H1 (cell line): ENCODE data around the gene ME3. TPM values are rescaled to one million over a fixed set of nuclear protein-coding genes. Genes with fewer than 3 reads are reported as not detected.

Experiments used
- CTCF ChIA-PET: fragments of 300-600 bp; sonication (Branson Sonifier 250); formaldehyde crosslinking; loops from one replicate; lab custom pipeline; 2021; ENCODE audit not compliant: partially characterized antibody; lab: Charles Lee
- POLR2A ChIA-PET: fragments of 300-600 bp; sonication (Branson Sonifier 250); formaldehyde crosslinking; loops from one replicate; lab custom pipeline; 2021; ENCODE audit warnings: inconsistent platforms; ENCODE audit not compliant: partially characterized antibody; lab: Charles Lee
- DNase-seq, 2 experiments: peaks; one replicate each; pipeline versions ENCODE4 v3.0.0 to v3.0.0-alpha.2; 2010 to 2022; ENCODE audit warnings: low spot score in 2 of 2, low read depth in 1 of 2, mixed read lengths in 1 of 2
- FAIRE-seq: peaks from 2 replicates; lab custom pipeline; 2011; peaks lifted over from hg19 to GRCh38; lab: Jason Lieb, UNC
- H2AFZ ChIP-seq: 2 replicates; pipeline ENCODE4 v1.8.1; 2012; ENCODE audit warnings: low read length, inconsistent platforms
- H2AK5ac ChIP-seq: 2 replicates; pipeline ENCODE4 v1.6.1; 2013; ENCODE audit warnings: low read depth, low read length
- H2BK120ac ChIP-seq: replicated peaks from 2 replicates; pipeline ENCODE3; 2013; ENCODE audit warnings: low read depth, low read length, inconsistent platforms
- H2BK12ac ChIP-seq: 2 replicates; pipeline ENCODE4 v1.6.1; 2013; ENCODE audit warnings: low read depth, low read length
- H2BK15ac ChIP-seq: 2 replicates; pipeline ENCODE4 v1.6.1; 2013; ENCODE audit warnings: low read length
- H2BK20ac ChIP-seq: 2 replicates; pipeline ENCODE4 v1.6.1; 2013; ENCODE audit warnings: low read length
- H2BK5ac ChIP-seq: 2 replicates; pipeline ENCODE4 v1.6.1; 2013; ENCODE audit warnings: low read depth, low read length
- H3K14ac ChIP-seq: 2 replicates; pipeline ENCODE4 v1.6.1; 2013; ENCODE audit warnings: inconsistent platforms; ENCODE audit not compliant: insufficient read length
- H3K18ac ChIP-seq: 2 replicates; pipeline ENCODE4 v1.6.1; 2013; ENCODE audit warnings: low read length; ENCODE audit errors: extremely low read depth
- H3K23ac ChIP-seq: 2 replicates; pipeline ENCODE4 v1.6.1; 2013; ENCODE audit warnings: inconsistent platforms; ENCODE audit not compliant: insufficient read length
- H3K23me2 ChIP-seq: 2 replicates; pipeline ENCODE4 v1.6.1; 2013; ENCODE audit warnings: low read depth, low read length
- H3K27ac ChIP-seq: 2 replicates; pipeline ENCODE4 v1.6.1; 2011; ENCODE audit warnings: low read depth, low read length, inconsistent platforms
- H3K27me3 ChIP-seq, 4 experiments: replicated peaks in 1 of 4; 1 replicate in 1 of 4; 2 replicates in 3 of 4; pipeline versions ENCODE4 v1.6.1 to v1.8.1; 2011 to 2013; ENCODE audit warnings: low read length in 3 of 4, mild to moderate bottlenecking in 3 of 4, inconsistent platforms in 2 of 4, mixed read lengths in 2 of 4, moderate library complexity in 1 of 4; ENCODE audit not compliant: control insufficient read depth in 3 of 4, insufficient read depth in 3 of 4; ENCODE audit errors: extremely low read depth in 1 of 4
- H3K36me3 ChIP-seq, 4 experiments: 2 replicates each; pipeline versions ENCODE4 v1.6.1 to v1.8.1; 2011 to 2013; ENCODE audit warnings: mild to moderate bottlenecking in 4 of 4, low read length in 3 of 4, moderate library complexity in 2 of 4, control low read depth in 1 of 4, inconsistent platforms in 1 of 4; ENCODE audit not compliant: insufficient read depth in 4 of 4, control insufficient read depth in 2 of 4
- H3K4ac ChIP-seq: replicated peaks from 2 replicates; pipeline ENCODE3; 2013; ENCODE audit warnings: low read length, low read depth, mixed read lengths, inconsistent platforms; ENCODE audit not compliant: insufficient read length
- H3K4me1 ChIP-seq, 4 experiments: replicated peaks in 1 of 4; 1 replicate in 1 of 4; 2 replicates in 3 of 4; pipeline versions ENCODE4 v1.6.1 to v1.8.1; 2011 to 2013; ENCODE audit warnings: low read length in 3 of 4, inconsistent platforms in 2 of 4, mixed read lengths in 1 of 4; ENCODE audit not compliant: insufficient read depth in 4 of 4, control insufficient read depth in 3 of 4
- H3K4me2 ChIP-seq, 2 experiments: 2 replicates each; pipeline versions ENCODE4 v1.6.1 to v1.8.1; 2011 to 2013; ENCODE audit warnings: low read depth in 2 of 2, low read length in 2 of 2, control low read depth in 1 of 2, inconsistent platforms in 1 of 2, mild to moderate bottlenecking in 1 of 2; ENCODE audit not compliant: insufficient read depth in 1 of 2
- H3K4me3 ChIP-seq, 4 experiments: fragments of 200-600, 300-600 bp in 1 of 4; sonication (generic), shearing (Covaris generic), sonication (Bioruptor Twin) in 1 of 4; 2 replicates each; pipeline versions ENCODE4 v1.5.1 to v1.8.1; 2011 to 2016; ENCODE audit warnings: low read length in 4 of 4, low read depth in 3 of 4, control low read depth in 2 of 4, inconsistent platforms in 2 of 4, mild to moderate bottlenecking in 2 of 4, mixed read lengths in 1 of 4, moderate library complexity in 1 of 4; ENCODE audit not compliant: insufficient read depth in 2 of 4; ENCODE audit errors: extremely low read depth in 1 of 4
- H3K56ac ChIP-seq: replicated peaks from 2 replicates; pipeline ENCODE3; 2013; ENCODE audit warnings: low read depth, mild to moderate bottlenecking, mixed read lengths, low read length, inconsistent platforms; ENCODE audit not compliant: insufficient read length
- H3K79me1 ChIP-seq: 2 replicates; pipeline ENCODE4 v1.6.1; 2013; ENCODE audit warnings: low read depth, low read length, control low read depth
- H3K79me2 ChIP-seq, 2 experiments: 2 replicates each; pipeline versions ENCODE4 v1.6.1 to v1.8.1; 2012 to 2013; ENCODE audit warnings: low read length in 2 of 2, mild to moderate bottlenecking in 2 of 2, inconsistent platforms in 1 of 2; ENCODE audit not compliant: insufficient read depth in 2 of 2, control insufficient read depth in 1 of 2
- H3K9ac ChIP-seq, 4 experiments: replicated peaks in 1 of 4; 1 replicate in 1 of 4; 2 replicates in 3 of 4; pipeline versions ENCODE4 v1.6.1 to v1.8.1; 2011 to 2013; ENCODE audit warnings: low read depth in 3 of 4, low read length in 3 of 4, control low read depth in 2 of 4, mild to moderate bottlenecking in 2 of 4, moderate library complexity in 2 of 4, inconsistent platforms in 1 of 4; ENCODE audit errors: extremely low read depth in 1 of 4
- H3K9me3 ChIP-seq, 2 experiments: 2 replicates each; pipeline versions ENCODE4 v1.6.1 to v1.8.1; 2012 to 2013; ENCODE audit warnings: mild to moderate bottlenecking in 2 of 2, moderate library complexity in 2 of 2, control low read depth in 1 of 2, inconsistent platforms in 1 of 2, low read depth in 1 of 2, low read length in 1 of 2, mixed read lengths in 1 of 2; ENCODE audit not compliant: insufficient read depth in 2 of 2
- H4K20me1 ChIP-seq, 2 experiments: replicated peaks in 1 of 2; 2 replicates each; pipeline versions ENCODE3 to v1.8.1; 2011 to 2013; ENCODE audit warnings: inconsistent platforms in 2 of 2, low read length in 2 of 2, mild to moderate bottlenecking in 1 of 2; ENCODE audit not compliant: insufficient read depth in 2 of 2, control insufficient read depth in 1 of 2
- H4K5ac ChIP-seq: 2 replicates; pipeline ENCODE4 v1.6.1; 2013; ENCODE audit warnings: low read length, low read depth, mixed read lengths, inconsistent platforms; ENCODE audit not compliant: insufficient read length
- H4K8ac ChIP-seq: 2 replicates; pipeline ENCODE4 v1.8.0; 2013; ENCODE audit warnings: mild to moderate bottlenecking, moderate library complexity, low read length, inconsistent platforms; ENCODE audit not compliant: insufficient read depth; ENCODE audit errors: extremely low read depth
- H4K91ac ChIP-seq: replicated peaks from 2 replicates; pipeline ENCODE3; 2013; ENCODE audit warnings: low read length, mixed read lengths, inconsistent platforms; ENCODE audit not compliant: insufficient read length
- CBX5 ChIP-seq: fragments of 300-800, 300-1000 bp; sonication (generic); IDR thresholded peaks from 2 replicates; pipeline ENCODE4 v1.7.1; 2016; ENCODE audit warnings: antibody characterized with exemption, low read length, low read depth
- CTBP2 ChIP-seq: IDR thresholded peaks from 2 replicates; pipeline ENCODE4 v1.7.0; 2011; ENCODE audit warnings: borderline replicate concordance, mild to moderate bottlenecking, moderate library complexity, mixed read lengths, low read length; ENCODE audit not compliant: insufficient read depth, insufficient read length
- EP300 ChIP-seq, 2 experiments: IDR thresholded peaks; 1 replicate in 1 of 2; 2 replicates in 1 of 2; pipeline ENCODE4 v1.6.1; 2011 to 2012; ENCODE audit warnings: low read depth in 2 of 2, low read length in 2 of 2, mild to moderate bottlenecking in 2 of 2, borderline replicate concordance in 1 of 2, inconsistent platforms in 1 of 2, moderate library complexity in 1 of 2
- HDAC2 ChIP-seq, 2 experiments: fragments of 300-600 bp in 1 of 2; sonication (generic) in 1 of 2; IDR thresholded peaks; 2 replicates each; pipeline ENCODE4 v1.6.1; 2011 to 2012; ENCODE audit warnings: low read depth in 2 of 2, low read length in 2 of 2, mild to moderate bottlenecking in 2 of 2, moderate library complexity in 2 of 2, borderline replicate concordance in 1 of 2, inconsistent platforms in 1 of 2
- KDM4A ChIP-seq: IDR thresholded peaks from one replicate; pipeline ENCODE4 v1.7.1; 2012; ENCODE audit warnings: low read depth, mild to moderate bottlenecking, moderate library complexity, low read length, inconsistent platforms; ENCODE audit not compliant: severe bottlenecking
- NRF1 ChIP-seq: IDR thresholded peaks from 2 replicates; pipeline ENCODE4 v1.6.1; 2011; ENCODE audit warnings: mild to moderate bottlenecking, low read depth, low read length, improper control_type of control experiment
- PHF8 ChIP-seq: fragments of 200-600 bp; sonication (generic); conservative IDR thresholded peaks from 2 replicates; pipeline ENCODE4 v1.7.1; 2012; ENCODE audit warnings: low read depth, mild to moderate bottlenecking, inconsistent platforms, low read length, moderate library complexity
- POLR2A ChIP-seq, 2 experiments: IDR thresholded peaks; 1 replicate in 1 of 2; 2 replicates in 1 of 2; pipeline ENCODE4 v1.6.1; 2011; ENCODE audit warnings: low read depth in 2 of 2, low read length in 2 of 2, mild to moderate bottlenecking in 2 of 2; ENCODE audit errors: control extremely low read depth in 1 of 2
- USF2 ChIP-seq: IDR thresholded peaks from 2 replicates; pipeline ENCODE4 v1.6.1; 2011; ENCODE audit warnings: low read length, improper control_type of control experiment
- WGBS, 2 experiments: shearing (Covaris generic) in 1 of 2; methylation state at CpG; one replicate each; pipeline versions ENCODE4 v1.1.6 to v1.1.7; 2013 to 2015; ENCODE audit warnings: low lambda C conversion rate in 2 of 2, mixed read lengths in 2 of 2, inconsistent platforms in 1 of 2, low coverage in 1 of 2, missing lambda C conversion rate in 1 of 2; ENCODE audit not compliant: insufficient replicate concordance in 2 of 2, insufficient coverage in 1 of 2, insufficient read length in 1 of 2; ENCODE audit errors: extremely low coverage in 1 of 2, missing lambda C conversion rate in 1 of 2; 5-methylcytosine and 5-hydroxymethylcytosine counted together
- polyA plus RNA-seq, 7 experiments: library from polyadenylated mRNA; depleted of rRNA in 3 of 7; stranded (reverse) in 5 of 7; unstranded in 2 of 7; fragments of >200 nt in 5 of 7; fragments of 200-250 nt in 2 of 7; gene quantifications; 1 replicate in 5 of 7; 2 replicates in 1 of 7; 4 replicates in 1 of 7; pipeline versions ENCODE4 v1.2.1 to v1.2.3, GENCODE V29; 2011 to 2013; ENCODE audit warnings: missing spikeins in 2 of 7, mixed read lengths in 2 of 7
- total RNA-seq: library from RNA; stranded (reverse); fragmentation: NEBNext Ultra II Directional; extraction: Animal tissue kit (Norgen Biotek cat#: 25700); gene quantifications from 2 replicates; pipeline ENCODE4 v1.2.1, GENCODE V29; 2021
- TF ChIP-seq, protein P1 (sequence below): IDR thresholded peaks from 2 replicates; pipeline ENCODE4 v1.6.1; 2011; ENCODE audit warnings: low read depth, mild to moderate bottlenecking, low read length; ENCODE audit not compliant: insufficient read depth

The ME3 gene
- total and polyA plus RNA-seq, 2 of the 8 experiments (the other 6 are each of a cell fraction or from before 2014, with no cell fraction given): 1.5 to 2.8 TPM

DNA sequence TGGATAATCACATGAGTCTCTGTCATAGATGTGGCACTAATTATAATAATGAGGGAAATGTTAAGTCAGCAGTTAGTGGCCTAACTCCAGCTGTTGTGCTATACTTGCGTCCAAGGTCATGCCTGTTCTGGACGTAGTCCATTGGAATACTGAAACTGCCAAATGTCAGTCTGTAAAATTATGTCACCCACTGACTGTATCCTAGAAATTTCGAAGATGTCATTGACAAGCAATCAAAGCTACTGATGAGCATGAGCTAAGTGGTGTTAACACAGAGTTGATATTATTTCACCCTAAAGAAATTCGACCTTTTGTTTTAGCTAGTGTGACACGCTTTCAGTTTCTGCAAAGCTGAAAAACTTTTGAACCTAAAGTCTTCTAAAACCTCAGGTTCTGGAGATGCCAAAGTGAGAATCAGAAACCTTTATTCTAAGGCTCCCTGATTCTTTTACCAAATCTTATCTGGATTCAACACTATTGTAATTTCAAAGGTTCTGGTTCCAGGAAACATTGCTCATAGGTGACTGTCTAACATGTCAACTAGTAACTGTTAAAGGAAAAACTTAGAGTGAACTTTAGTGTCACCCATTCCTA lies 14.9 kb upstream of the ME3 start:
- H2BK20ac ChIP-seq: no peak overlapping the region
- no peak overlapping the region for H3K4me2 ChIP-seq
- CTCF ChIA-PET: interaction anchor here (0.7 to 2.1 kb wide), 3 partner anchors 9 to 115 kb away, joined by 3 to 7 read pairs (median 3); no protein-coding TSS in a partner anchor
- no peaks in the 10 kb centered on the region for H3K79me2 ChIP-seq
- DNase-seq: no peak
- no peak overlapping the region for H2BK12ac ChIP-seq
- H3K14ac ChIP-seq: no peak overlapping the region
- no peak overlapping the region for H2AK5ac ChIP-seq
- no peak for FAIRE-seq
- no peak overlapping the region for H4K8ac ChIP-seq
- no peak overlapping the region for H3K56ac ChIP-seq
- H3K4me3 ChIP-seq: no peak overlapping the region
- H2BK15ac ChIP-seq: no peak overlapping the region
- H4K91ac ChIP-seq: no peak overlapping the region
- TF ChIP-seq NRF1 (no peak), HDAC2 (IDR thresholded peaks at IDR 0.05; ENCODE audit: borderline replicate concordance in 1 of 2, low read depth in 2 of 2, low read length in 2 of 2) (no peak), CTBP2 (no peak), EP300 (IDR thresholded peaks at IDR 0.05; ENCODE audit: borderline replicate concordance in 1 of 2, low read depth in 2 of 2, low read length in 2 of 2) (no peak), CBX5 (no peak), PHF8 (no peak), KDM4A (no peak), USF2 (no peak), POLR2A (IDR thresholded peaks at IDR 0.05; ENCODE audit: control extremely low read depth in 1 of 2, low read depth in 2 of 2, low read length in 2 of 2) (no peak)
- TF ChIP-seq, protein P1, sequence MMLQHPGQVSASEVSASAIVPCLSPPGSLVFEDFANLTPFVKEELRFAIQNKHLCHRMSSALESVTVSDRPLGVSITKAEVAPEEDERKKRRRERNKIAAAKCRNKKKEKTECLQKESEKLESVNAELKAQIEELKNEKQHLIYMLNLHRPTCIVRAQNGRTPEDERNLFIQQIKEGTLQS: no peak
- H4K20me1 ChIP-seq: no peaks in the 10 kb centered on the region
- no peak overlapping the region for H3K23ac ChIP-seq
- H4K5ac ChIP-seq: no peak overlapping the region
- H2AFZ ChIP-seq: no peak overlapping the region
- H3K4me1 ChIP-seq: no peaks in the 10 kb centered on the region
- no peak overlapping the region for H3K27ac ChIP-seq
- H3K18ac ChIP-seq: no peak overlapping the region
- no peaks in the 10 kb centered on the region for H3K79me1 ChIP-seq
- 86% methylated on average over 5 of the region's 5 CpGs; no CpG with 5 or more reads in 1 of the 2 experiments for WGBS, 2 experiments
- no peak overlapping the region for H2BK5ac ChIP-seq
- H3K4ac ChIP-seq: no peak overlapping the region
- no peaks in the 10 kb centered on the region for H3K27me3 ChIP-seq
- no peaks in the 10 kb centered on the region for H3K23me2 ChIP-seq
- POLR2A ChIA-PET: no interaction called here
- no peaks in the 10 kb centered on the region for H3K9me3 ChIP-seq
- H3K9ac ChIP-seq: no peak overlapping the region
- no peaks in the 10 kb centered on the region for H3K36me3 ChIP-seq
- H2BK120ac ChIP-seq: no peak overlapping the region
